ENCODE data around the gene TEX51. TPM values are rescaled to one million over a fixed set of nuclear protein-coding genes. Genes with fewer than 3 reads are reported as not detected.

TEX51 gene
- total RNA-seq, 2 experiments from 2014 or later = not detected

DNA sequence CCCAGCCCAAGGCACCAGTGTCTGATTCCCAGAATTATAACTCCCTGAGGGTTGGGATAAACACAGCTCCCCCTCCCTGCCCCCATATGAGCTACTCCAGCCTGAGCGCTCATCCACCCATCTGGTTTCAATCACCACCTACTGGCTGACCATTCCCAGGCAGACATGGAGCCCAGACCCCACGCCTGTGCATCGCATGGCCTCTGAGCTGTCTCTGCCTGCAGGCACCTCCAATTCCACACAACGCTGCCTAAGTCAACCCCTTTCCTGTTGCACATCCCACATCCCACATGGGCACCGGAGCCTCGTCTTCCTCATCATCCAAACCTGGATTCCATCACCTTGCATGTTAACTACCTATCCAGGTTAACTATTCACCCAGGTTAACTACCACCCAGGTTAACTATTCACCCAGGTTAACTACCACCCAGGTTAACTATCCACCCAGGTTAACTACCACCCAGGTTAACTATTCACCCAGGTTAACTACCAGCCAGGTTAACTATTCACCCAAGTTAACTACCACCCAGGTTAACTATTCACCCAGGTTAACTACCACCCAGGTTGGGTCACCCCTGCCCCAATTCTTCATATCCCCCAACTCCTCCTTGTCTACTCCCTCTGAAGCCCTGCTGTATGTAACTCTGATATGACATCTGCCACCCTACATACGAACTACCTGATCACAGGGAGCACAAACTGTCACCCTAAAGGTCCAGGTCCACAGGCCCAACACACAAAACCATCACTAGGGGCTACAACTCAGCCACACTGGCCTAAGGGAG lies 47.8 kb downstream of the TEX51 start:
- CTCF ChIA-PET = no interaction called here
- POLR2A ChIA-PET = no interaction called here

- ChIA-PET POLR2A (no interaction called here), CTCF (no interaction called here)
Observed at GRCh38 chr2:126947103-126947429, 48.4 kb downstream of the TEX51 start.

GRCh38 chr2:126949775-126950174 lies 51.1 kb downstream of the TEX51 start:
- CTCF ChIA-PET = no interaction called here
- POLR2A ChIA-PET = no interaction called here

- ChIA-PET CTCF (no interaction called here), POLR2A (no interaction called here)
Observed at GRCh38 chr2:126950504-126950903, 51.8 kb downstream of the TEX51 start.

Other genes with a start within 250 kb of the TEX51 start
- gene GYPC, start 242.7 kb upstream of the TEX51 start, total RNA-seq = 100 to 1,000 TPM; 140 to 143 TPM
- gene BIN1, start 208.3 kb downstream of the TEX51 start, total RNA-seq = 10 to 100 TPM; 82.9 to 83.8 TPM

All from activated CD8-positive, alpha-beta memory T cell treated with anti-CD3 and anti-CD28 coated beads for 36 hours (primary cell).